Thyroid gland (tissue), 4 donors: Measurements from ENCODE around the gene ASPSCR1. TPM values are rescaled to one million over a fixed set of nuclear protein-coding genes. Genes with fewer than 3 reads are reported as not detected.

Experiments
- DNase-seq, 2 donors: peaks; one replicate each; pipeline ENCODE4 v3.0.0-alpha.2; 2019
- H3K27ac ChIP-seq, 3 donors: fragments of 200-600 bp; sonication (generic); 1 replicate in 2 of 3; 2 replicates in 1 of 3; pipeline ENCODE4 v1.5.1; 2016 to 2019; ENCODE audit warnings: mild to moderate bottlenecking in 1 of 3, moderate library complexity in 1 of 3
- H3K27me3 ChIP-seq: fragments of 200-600 bp; sonication (generic); one replicate; pipeline ENCODE4 v1.5.1; 2019
- H3K36me3 ChIP-seq, 2 donors: fragments of 200-600 bp; sonication (generic); one replicate each; pipeline ENCODE4 v1.5.1; 2016 to 2019
- H3K4me1 ChIP-seq, 2 donors: fragments of 200-600 bp; sonication (generic); one replicate each; pipeline ENCODE4 v1.5.1; 2017 to 2019
- H3K4me3 ChIP-seq, 3 donors: fragments of 200-600 bp; sonication (generic); replicated peaks in 1 of 3; 1 replicate in 2 of 3; 2 replicates in 1 of 3; pipeline ENCODE4 v1.5.1; 2016; ENCODE audit warnings: mild to moderate bottlenecking in 1 of 3
- H3K9me3 ChIP-seq: fragments of 200-600 bp; sonication (generic); one replicate; pipeline ENCODE4 v1.5.1; 2017
- CTCF ChIP-seq, 6 experiments: fragments of 200-600 bp in 3 of 6; fragments of 450-650 bp in 3 of 6; sonication (generic) in 3 of 6; IDR thresholded peaks; one replicate each; pipeline ENCODE4 v1.5.1; 2016 to 2019; ENCODE audit warnings: antibody characterized with exemption in 6 of 6, mild to moderate bottlenecking in 2 of 6, inconsistent platforms in 1 of 6, moderate library complexity in 1 of 6
- POLR2A ChIP-seq, 2 donors: fragments of 450-650 bp; IDR thresholded peaks; one replicate each; pipeline ENCODE4 v1.6.1; 2017; ENCODE audit warnings: antibody characterized with exemption in 2 of 2, mild to moderate bottlenecking in 2 of 2, moderate library complexity in 1 of 2
- WGBS, 2 donors: methylation state at CpG; one replicate each; pipeline ENCODE4 v1.1.5; 2017; 5-methylcytosine and 5-hydroxymethylcytosine counted together
- intact Hi-C: fragments of 100-400 bp; cut with DNase I; formaldehyde crosslinking; loops from one replicate; pipeline ENCODE4 v1.15.1; 2023
- total RNA-seq, 4 donors: library from RNA; depleted of rRNA; stranded (reverse); fragments of >200 nt; gene quantifications; one replicate each; pipeline ENCODE4 v1.2.3, GENCODE V29; 2016

ASPSCR1 gene
- total RNA-seq, 4 donors from 2014 or later, result 23.2 to 53.6 (median 35.7) TPM

GRCh38 chr17:82007495-82008257 lies 30.2 kb downstream of the ASPSCR1 start:
- H3K9me3 ChIP-seq, result no peaks in the 10 kb centered on the region
- no peak overlapping the region for H3K4me3 ChIP-seq
- no peak for DNase-seq
- WGBS, 2 donors, result 89 to 92% methylated on average over 10 to 14 of the region's 30 CpGs
- TF ChIP-seq CTCF (IDR thresholded peaks at IDR 0.05), result no peak
- no peak for TF ChIP-seq POLR2A (IDR thresholded peaks at IDR 0.05)
- no peaks in the 10 kb centered on the region for H3K27me3 ChIP-seq
- no peaks in the 10 kb centered on the region for H3K36me3 ChIP-seq
- H3K4me1 ChIP-seq, result peaks cover 0 to 13% of the 10 kb centered on the region in 2 donors
- intact Hi-C loops, result no loop called here
- no peak overlapping the region for H3K27ac ChIP-seq

DNA sequence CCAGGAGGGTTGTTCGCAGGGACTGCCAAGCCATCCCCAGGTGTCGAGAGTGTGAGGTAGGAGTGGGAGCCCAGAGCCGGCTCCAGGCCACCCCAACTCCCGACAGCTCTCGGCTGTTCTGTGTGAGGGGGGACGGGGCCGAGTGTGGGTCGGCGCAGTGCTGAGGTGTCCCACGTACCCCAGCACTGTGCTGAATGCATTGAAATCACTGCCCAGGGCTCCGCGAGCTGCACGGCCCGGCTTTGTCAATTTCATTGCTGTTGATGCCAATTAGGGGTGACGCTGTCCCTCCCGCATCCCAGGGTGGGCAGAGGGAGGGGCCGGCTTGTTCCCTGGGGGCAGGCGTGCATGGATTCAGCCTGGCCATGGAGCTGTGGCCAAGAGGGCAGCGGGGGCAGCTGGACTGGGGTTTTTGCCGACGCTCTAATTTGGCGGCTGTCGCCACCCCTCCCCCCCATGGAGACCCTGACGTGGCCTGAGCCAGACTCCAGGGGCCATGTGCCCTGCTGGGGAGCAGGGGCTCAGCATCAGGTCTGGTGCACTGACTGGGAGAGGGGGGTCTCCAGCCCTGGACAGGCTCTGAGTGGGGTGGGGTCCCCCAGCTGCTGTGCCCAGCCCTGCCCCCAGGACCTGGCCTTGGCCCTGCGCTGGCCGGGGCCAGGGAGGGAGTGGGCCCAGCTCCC lies 31.0 kb downstream of the ASPSCR1 start:
- H3K27me3 ChIP-seq, result no peaks in the 10 kb centered on the region
- DNase-seq, result no peak
- H3K4me3 ChIP-seq, result no peak overlapping the region
- no peak overlapping the region for H3K27ac ChIP-seq
- peaks cover 0 to 10% of the 10 kb centered on the region in 2 donors for H3K4me1 ChIP-seq
- intact Hi-C loops, result no loop called here
- WGBS, 2 donors, result 89% methylated on average over 20 to 24 of the region's 26 CpGs
- TF ChIP-seq CTCF (IDR thresholded peaks at IDR 0.05) (no peak), POLR2A (IDR thresholded peaks at IDR 0.05) (no peak)
- no peaks in the 10 kb centered on the region for H3K36me3 ChIP-seq
- no peaks in the 10 kb centered on the region for H3K9me3 ChIP-seq

DNA sequence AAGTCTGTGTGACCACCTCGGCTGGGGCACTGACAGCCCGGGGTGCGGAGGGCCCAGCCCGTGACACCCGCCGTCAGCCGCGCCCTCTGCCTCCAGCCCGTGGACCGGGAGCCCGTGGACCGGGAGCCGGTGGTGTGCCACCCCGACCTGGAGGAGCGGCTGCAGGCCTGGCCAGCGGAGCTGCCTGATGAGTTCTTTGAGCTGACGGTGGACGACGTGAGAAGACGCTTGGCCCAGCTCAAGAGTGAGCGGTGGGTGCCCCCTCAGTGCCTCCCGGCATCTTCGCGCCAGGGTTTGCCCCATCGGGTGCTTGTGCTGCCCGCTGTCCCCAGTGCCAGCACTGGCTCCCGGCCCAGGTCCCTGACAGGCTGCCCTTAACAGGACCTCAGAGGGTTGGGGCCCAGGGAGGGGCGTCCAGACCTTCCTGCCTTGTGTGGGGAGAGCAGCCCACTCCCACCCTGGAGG lies 31.5 kb downstream of the ASPSCR1 start:
- peaks cover 0 to 7% of the 10 kb centered on the region in 2 donors for H3K4me1 ChIP-seq
- intact Hi-C loops, result no loop called here
- H3K9me3 ChIP-seq, result no peaks in the 10 kb centered on the region
- H3K4me3 ChIP-seq, result no peak overlapping the region
- TF ChIP-seq CTCF (IDR thresholded peaks at IDR 0.05), result no peak
- no peak for TF ChIP-seq POLR2A (IDR thresholded peaks at IDR 0.05)
- no peak overlapping the region for H3K27ac ChIP-seq
- H3K27me3 ChIP-seq, result no peaks in the 10 kb centered on the region
- DNase-seq, result no peak
- H3K36me3 ChIP-seq, result no peaks in the 10 kb centered on the region
- 93% methylated on average over 18 of the region's 28 CpGs; no CpG with 5 or more reads in 1 of the 2 donors for WGBS, 2 donors

- Histone ChIP-seq H3K27ac (no peak overlapping the region), H3K9me3 (no peaks in the 10 kb centered on the region), H3K36me3 (no peaks in the 10 kb centered on the region), H3K4me3 (no peak overlapping the region), H3K4me1 (peaks cover 0 to 3% of the 10 kb centered on the region in 2 donors), H3K27me3 (no peaks in the 10 kb centered on the region)
- no peak for DNase-seq
- WGBS, 2 donors, result 82 to 89% methylated on average over 13 to 15 of the region's 15 CpGs
- intact Hi-C loops, result no loop called here
- no peak for TF ChIP-seq CTCF (IDR thresholded peaks at IDR 0.05)
- no peak for TF ChIP-seq POLR2A (IDR thresholded peaks at IDR 0.05)
Measured at GRCh38 chr17:82009413-82009812, 32.0 kb downstream of the ASPSCR1 start.
